ENCODE results near the gene CACNB4.
"Not testable (repeated sequence)": the region's sequence is repeated elsewhere in the genome, so short reads cannot be mapped to it uniquely, and the experiment has no call there.

The CACNB4 gene

GRCh38 chr2:152098496-152099366 is at the start of gene CACNB4:
Gene CACNB4 (minus strand): TSS chr2:152099044.
- no peak for DNase-seq (ENCODE audit: low read depth in 4 of 4, low spot score in 1 of 4)

DNA sequence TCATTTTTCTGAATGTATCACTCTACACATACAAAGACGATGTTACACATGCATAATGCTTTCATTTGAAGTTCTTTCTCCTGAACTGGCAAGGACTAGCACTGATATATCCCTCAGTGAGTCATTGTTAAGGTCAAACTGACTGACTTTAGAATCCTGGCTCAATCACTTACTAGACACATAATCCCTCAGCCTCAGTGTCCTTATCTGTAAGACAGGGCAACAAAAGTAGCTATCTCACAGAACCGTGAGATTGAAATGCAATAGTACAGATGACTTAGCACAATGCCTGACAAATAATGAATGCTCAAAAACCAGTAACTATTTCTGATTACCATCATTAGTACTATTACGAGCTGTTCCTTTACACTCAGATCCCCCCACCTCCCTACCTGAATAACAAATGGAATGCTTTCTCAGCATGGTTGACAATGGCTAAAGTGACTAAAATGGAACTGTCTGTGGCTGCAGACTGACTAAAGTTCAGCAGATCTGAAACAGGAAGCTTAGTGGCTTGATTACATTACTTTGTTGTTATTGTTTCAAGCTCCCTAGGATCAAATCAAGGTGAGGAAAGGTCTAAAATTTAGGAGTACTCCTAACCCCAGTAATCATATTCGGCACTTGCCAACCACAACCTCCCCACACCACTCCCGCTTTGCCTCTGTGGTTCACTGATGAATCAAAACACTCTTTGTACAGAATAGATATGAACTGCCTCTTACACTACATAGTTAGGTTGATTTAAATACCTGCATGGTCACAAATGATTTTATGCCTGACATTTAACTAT is 35.8 kb upstream of the CACNB4 start:
- DNase-seq (ENCODE audit: low read depth in 4 of 4, low spot score in 1 of 4), result peak in 1 of 4 experiments; percentile 7

DNA sequence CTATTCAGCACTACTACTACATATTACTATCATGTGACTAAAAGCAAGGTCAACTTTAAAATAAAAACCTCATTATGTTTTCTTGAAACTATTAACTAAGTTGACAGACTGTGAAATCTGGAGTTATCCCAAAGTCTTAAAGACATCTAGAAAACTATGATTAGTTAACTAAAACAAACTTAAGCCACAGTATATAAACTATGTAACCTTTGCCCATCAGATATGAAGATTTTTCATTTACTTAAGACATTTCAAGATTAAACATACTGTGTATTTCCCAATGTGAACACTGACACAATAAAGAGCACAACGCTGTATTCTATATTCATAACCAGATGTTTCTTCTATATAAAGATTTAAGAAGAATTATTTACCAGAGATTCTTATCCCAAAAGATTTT is 33.5 kb upstream of the CACNB4 start:
- no peak for DNase-seq (ENCODE audit: low read depth in 4 of 4, low spot score in 1 of 4)

GRCh38 chr2:152127628-152128027 is 28.8 kb upstream of the CACNB4 start:
- DNase-seq (ENCODE audit: low read depth in 4 of 4, low spot score in 1 of 4), result no peak

GRCh38 chr2:152126664-152127063 is 27.8 kb upstream of the CACNB4 start:
- no peak for DNase-seq (ENCODE audit: low read depth in 4 of 4, low spot score in 1 of 4)

DNA sequence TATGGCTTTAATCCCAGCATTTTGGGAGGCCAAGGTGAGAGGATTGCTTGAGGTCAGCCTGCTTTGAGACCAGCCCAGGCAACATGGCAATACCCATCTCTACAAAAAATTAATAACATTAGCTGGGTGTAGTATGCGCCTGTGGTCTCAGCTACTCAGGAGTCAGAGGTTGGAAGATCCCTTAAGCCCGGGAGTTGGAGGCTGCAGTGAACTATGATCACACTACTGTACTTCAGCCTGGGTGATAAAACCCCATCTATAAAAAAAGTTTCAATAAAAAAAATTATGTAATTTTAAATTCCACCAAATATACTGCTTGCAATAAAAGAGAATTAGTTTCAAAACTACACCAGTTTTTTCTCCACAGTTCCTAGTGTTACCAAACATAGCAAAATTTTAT is 23.3 kb upstream of the CACNB4 start:
- no peak for DNase-seq (ENCODE audit: low read depth in 4 of 4, low spot score in 1 of 4)

GRCh38 chr2:152120430-152120829 is 21.6 kb upstream of the CACNB4 start:
- DNase-seq (ENCODE audit: low read depth in 4 of 4, low spot score in 1 of 4), result no peak

- no peak for DNase-seq (ENCODE audit: low read depth in 4 of 4, low spot score in 1 of 4)
Observed at GRCh38 chr2:152115952-152116351, 17.1 kb upstream of the CACNB4 start.

GRCh38 chr2:152114366-152114765 is 15.5 kb upstream of the CACNB4 start:
- no peak for DNase-seq (ENCODE audit: low read depth in 4 of 4, low spot score in 1 of 4)

DNA sequence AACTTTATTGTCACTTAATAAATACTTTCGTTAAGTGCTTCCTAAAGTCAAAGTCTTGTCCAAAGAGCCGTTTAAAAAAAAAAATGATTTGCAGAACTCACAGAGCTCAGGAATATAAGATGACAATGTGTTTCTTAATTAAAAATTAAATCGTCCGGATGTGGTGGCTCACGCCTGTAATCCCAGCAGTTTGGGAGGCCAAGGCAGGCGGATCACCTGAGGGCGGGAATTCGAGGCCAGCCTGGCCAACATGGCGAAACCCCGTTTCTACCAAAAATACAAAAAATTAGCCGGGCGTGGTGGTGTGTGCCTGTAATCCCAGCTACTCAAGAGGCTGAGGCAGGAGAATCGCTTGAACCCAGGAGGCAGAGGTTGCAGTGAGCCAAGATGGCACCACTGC is 8.3 kb upstream of the CACNB4 start:
- not testable (repeated sequence) for DNase-seq (ENCODE audit: low read depth in 4 of 4, low spot score in 1 of 4)

- no peak for DNase-seq (ENCODE audit: low read depth in 4 of 4, low spot score in 1 of 4)
Observed at GRCh38 chr2:152106464-152106863, 7.6 kb upstream of the CACNB4 start.

GRCh38 chr2:152103271-152103670 is 4.4 kb upstream of the CACNB4 start:
- DNase-seq (ENCODE audit: low read depth in 4 of 4, low spot score in 1 of 4), result no peak

- DNase-seq (ENCODE audit: low read depth in 4 of 4, low spot score in 1 of 4), result no peak
Observed at GRCh38 chr2:152100961-152101360, 2.1 kb upstream of the CACNB4 start.

- DNase-seq (ENCODE audit: low read depth in 4 of 4, low spot score in 1 of 4), result no peak
Observed at GRCh38 chr2:152099367-152100050, 665 bp upstream of the CACNB4 start.

DNA sequence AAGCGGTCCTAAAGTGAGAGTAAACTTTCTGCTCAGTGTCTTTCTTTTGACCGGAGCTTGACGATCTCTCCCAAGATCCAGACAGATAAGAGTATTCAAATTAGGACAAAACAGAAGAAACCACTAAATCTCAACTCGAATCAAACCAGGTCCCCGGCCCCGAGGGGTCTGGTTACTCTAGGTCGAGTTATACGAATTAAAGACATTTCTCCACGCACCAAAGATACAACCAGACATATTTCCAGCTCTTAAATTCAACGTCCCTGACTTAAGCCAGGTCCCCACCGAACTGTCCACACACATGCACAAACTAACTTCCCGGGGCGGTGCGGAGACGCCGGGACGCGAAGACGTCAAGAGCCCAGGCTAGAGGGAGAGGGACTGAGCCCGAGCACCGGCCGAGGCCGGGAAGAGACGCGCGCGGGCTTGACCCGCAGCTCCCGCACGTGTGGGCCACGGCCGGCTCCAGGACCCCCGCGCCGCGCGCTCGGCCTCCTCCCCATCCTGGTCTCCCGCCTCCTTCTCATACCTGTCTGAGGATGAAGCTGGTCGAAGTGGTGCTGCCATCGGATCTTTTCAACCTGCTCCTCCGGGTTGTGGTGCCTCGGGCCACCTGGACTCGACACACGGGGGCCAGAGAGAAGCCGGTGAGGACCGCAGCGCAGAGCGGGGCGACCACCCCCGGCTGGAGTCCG is 896 bp downstream of the CACNB4 start:
- no peak for DNase-seq (ENCODE audit: low read depth in 4 of 4, low spot score in 1 of 4)

GRCh38 chr2:152097290-152097800 is 1.5 kb downstream of the CACNB4 start:
- no peak for DNase-seq (ENCODE audit: low read depth in 4 of 4, low spot score in 1 of 4)

DNA sequence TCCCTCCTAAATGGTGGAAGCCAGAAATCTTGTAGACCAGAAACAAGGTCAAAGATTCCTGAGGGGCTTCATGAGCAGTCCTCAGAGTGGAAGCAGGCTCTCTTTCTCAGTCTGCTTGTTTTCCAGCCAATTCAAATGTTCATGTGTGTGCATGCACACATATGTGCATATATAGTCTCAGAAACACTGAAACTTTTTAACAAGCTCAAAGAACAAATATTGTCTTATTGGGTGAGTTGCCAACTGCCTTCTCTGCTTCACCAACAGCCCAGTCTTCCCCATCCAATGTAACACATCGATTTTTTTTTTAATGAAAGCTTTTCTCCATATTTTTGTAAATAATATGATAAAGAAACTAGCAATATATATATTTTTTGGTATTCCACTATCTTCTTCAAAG is 3.7 kb downstream of the CACNB4 start:
- no peak for DNase-seq (ENCODE audit: low read depth in 4 of 4, low spot score in 1 of 4)

DNA sequence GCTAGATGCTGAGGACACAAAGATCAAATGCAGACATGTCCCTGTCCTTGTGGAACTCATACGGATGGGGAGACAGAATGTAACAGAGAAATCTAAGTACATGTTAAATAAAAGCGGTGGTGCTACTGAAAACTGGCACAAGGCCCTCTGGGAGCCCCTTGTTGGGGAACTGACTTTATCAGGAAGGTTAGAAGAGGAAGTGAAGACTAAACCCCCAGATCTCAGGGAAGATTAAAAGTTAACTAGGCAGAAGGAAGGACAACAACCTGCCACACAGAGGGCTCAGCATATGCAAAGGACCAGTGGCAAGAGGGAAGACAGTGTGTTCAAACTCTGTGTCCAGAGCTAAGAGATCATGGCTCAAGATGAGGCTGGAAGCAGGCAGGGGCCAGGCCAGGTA is 4.8 kb downstream of the CACNB4 start:
- no peak for DNase-seq (ENCODE audit: low read depth in 4 of 4, low spot score in 1 of 4)

DNA sequence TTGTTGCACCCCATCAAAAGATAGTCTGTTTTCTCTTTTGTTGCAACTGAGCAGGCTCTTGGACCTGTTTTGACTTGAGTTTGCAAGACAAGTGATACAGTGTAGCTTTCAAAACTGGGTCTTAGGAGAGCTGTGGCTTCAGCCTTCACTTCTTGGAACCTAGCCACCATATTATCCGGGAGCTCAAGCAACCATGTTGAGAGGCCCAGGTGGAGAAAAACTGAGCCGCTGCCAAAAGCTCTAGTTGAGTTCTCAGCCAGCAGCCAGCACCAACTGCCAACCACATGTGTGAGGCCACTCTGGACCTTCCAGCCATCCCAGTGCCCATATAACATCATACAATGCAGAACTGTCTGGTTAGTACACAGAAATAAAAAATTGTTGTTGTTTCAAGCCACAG is 5.4 kb downstream of the CACNB4 start:
- no peak for DNase-seq (ENCODE audit: low read depth in 4 of 4, low spot score in 1 of 4)

DNA sequence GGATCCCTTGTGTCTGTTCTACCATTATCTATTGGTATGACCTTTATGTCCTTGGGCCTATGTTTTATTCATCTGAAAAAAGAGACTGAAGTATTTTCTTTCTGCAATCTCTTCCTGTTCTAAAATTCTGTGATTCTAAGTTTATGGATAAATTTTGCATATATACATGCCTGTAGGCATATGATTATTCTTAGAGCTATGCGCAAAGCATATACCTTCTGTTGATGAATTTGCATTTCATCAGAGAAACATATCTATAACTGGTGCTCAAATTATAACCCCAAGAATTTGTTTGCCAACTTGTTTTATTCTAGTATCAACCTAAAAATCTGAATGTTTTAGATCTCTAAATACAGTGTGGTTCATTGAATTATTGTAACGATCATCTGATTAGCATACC is 6.7 kb downstream of the CACNB4 start:
- no peak for DNase-seq (ENCODE audit: low read depth in 4 of 4, low spot score in 1 of 4)

DNA sequence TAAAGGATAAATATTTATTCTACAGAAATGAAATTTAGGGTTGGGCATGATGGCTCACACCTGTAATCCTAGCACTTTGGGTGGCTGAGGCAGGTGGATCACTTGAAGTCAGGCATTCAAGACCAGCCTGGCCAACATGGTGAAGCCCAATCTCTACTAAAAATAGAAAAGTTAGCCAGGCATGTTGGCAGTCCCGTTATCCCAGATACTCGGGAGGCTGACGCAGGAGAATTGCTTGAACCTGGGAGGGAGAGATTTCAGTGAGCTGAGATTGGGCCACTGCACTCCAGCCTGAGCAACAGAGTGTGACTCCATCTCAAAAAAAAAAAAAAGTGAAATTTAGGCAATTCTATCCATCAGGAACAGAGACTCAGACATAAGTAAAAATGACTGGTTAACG is 8.1 kb downstream of the CACNB4 start:
- not testable (repeated sequence) for DNase-seq (ENCODE audit: low read depth in 4 of 4, low spot score in 1 of 4)

All from stimulated activated CD4-positive, alpha-beta T cell treated with anti-CD3 and anti-CD28 coated beads, Interleukin-1b, Interleukin-23, amount 100 ng/mL, for 24 hours (primary cell).